Activated T-cell treated with anti-CD3 and anti-CD28 coated beads, Interleukin-2, amount 50 U/mL, for 24 hours (primary cell): ENCODE results near the gene NR1D2.
A peak's percentile ranks its signal among the peaks of the same experiment; 100 is the strongest.

Experiments
- DNase-seq: peaks from one replicate; pipeline ENCODE4 v3.0.0-alpha.2; 2020
- H3K27ac Mint-ChIP-seq: 2 replicates; pipeline ENCODE4 v1.8.0; 2020; ENCODE audit warnings: mild to moderate bottlenecking, mixed read lengths
- H3K27me3 Mint-ChIP-seq: 2 replicates; pipeline ENCODE4 v1.8.0; 2020; ENCODE audit warnings: mixed read lengths
- H3K36me3 Mint-ChIP-seq: 2 replicates; pipeline ENCODE4 v1.8.0; 2020; ENCODE audit warnings: low read depth, mixed read lengths
- H3K4me1 Mint-ChIP-seq: 2 replicates; pipeline ENCODE4 v1.8.0; 2020; ENCODE audit warnings: low read depth, mixed read lengths
- H3K4me3 Mint-ChIP-seq: 2 replicates; pipeline ENCODE4 v1.8.0; 2020; ENCODE audit warnings: mild to moderate bottlenecking, moderate library complexity, mixed read lengths
- H3K9me3 Mint-ChIP-seq: 2 replicates; pipeline ENCODE4 v1.8.0; 2020; ENCODE audit warnings: mixed read lengths

Gene NR1D2

GRCh38 chr3:23944007-23944783 is 891 bp upstream of the NR1D2 start:
- Mint-ChIP-seq H3K9me3 (no peaks in the 10 kb centered on the region), H3K4me1 (peaks cover 30% of the 10 kb centered on the region), H3K4me3 (peak overlapping the region; percentile 77), H3K27ac (peak overlapping the region; percentile 75), H3K36me3 (peaks cover 2% of the 10 kb centered on the region), H3K27me3 (peaks cover 7% of the 10 kb centered on the region)
- DNase-seq, result no peak

- H3K4me3 Mint-ChIP-seq, result peak overlapping the region; percentile 33
- DNase-seq, result no peak
- H3K27me3 Mint-ChIP-seq, result peaks cover 7% of the 10 kb centered on the region
- H3K36me3 Mint-ChIP-seq, result peaks cover 2% of the 10 kb centered on the region
- H3K4me1 Mint-ChIP-seq, result peaks cover 44% of the 10 kb centered on the region
- H3K27ac Mint-ChIP-seq, result peak overlapping the region; percentile 61
- H3K9me3 Mint-ChIP-seq, result no peaks in the 10 kb centered on the region
These were observed 502 bp downstream of the NR1D2 start for GRCh38 chr3:23945663-23945912.

GRCh38 chr3:23945913-23946687 is 1.0 kb downstream of the NR1D2 start:
- H3K9me3 Mint-ChIP-seq, result no peaks in the 10 kb centered on the region
- H3K27ac Mint-ChIP-seq, result peak overlapping the region; percentile 98
- peaks cover 7% of the 10 kb centered on the region for H3K27me3 Mint-ChIP-seq
- peaks cover 48% of the 10 kb centered on the region for H3K4me1 Mint-ChIP-seq
- H3K4me3 Mint-ChIP-seq, result peak overlapping the region; percentile 87
- DNase-seq, result peak; percentile 99
- H3K36me3 Mint-ChIP-seq, result peaks cover 2% of the 10 kb centered on the region

DNA sequence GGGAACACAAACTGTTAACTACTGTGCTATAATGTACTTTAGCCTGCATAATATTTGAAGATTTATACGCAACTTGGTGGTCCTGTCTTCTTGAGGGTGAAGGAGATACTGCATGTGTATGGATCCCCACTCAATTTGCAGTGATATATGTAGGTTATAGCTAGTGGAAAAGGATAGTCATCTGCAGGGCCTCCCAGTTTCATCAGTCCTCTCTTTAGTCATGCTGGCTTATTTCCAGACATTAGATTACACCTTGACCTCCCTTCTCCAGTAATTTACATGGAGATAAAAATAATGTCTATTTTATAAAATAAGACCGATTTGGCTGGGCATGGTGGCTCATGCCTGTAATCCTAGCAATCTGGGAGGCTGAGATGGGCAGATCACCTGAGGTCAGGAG is 3.7 kb downstream of the NR1D2 start:
- no peak overlapping the region for H3K27ac Mint-ChIP-seq
- no peaks in the 10 kb centered on the region for H3K9me3 Mint-ChIP-seq
- H3K27me3 Mint-ChIP-seq, result peaks cover 7% of the 10 kb centered on the region
- DNase-seq, result no peak
- peaks cover 70% of the 10 kb centered on the region for H3K4me1 Mint-ChIP-seq
- peaks cover 2% of the 10 kb centered on the region for H3K36me3 Mint-ChIP-seq
- H3K4me3 Mint-ChIP-seq, result no peak overlapping the region

DNA sequence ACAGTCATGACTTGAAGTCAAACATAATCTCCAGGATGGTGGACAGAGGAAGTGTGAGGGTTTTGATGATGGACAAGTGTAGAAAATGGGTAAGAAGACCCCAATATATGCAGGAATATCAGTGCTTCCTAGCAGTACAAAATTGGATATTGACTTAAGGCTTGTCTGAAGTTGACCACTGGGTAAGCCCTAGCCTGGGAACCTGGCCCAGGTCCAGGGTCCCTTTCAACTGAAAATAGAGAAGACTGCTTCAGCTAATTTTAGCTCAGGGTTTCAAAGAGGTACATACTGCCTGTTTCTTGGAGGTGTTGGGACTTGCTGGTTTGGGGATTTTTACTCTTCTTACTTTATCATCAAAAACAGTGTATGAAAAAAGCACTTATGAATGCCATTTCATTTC is 4.7 kb downstream of the NR1D2 start:
- Mint-ChIP-seq H3K4me1 (peaks cover 70% of the 10 kb centered on the region), H3K9me3 (no peaks in the 10 kb centered on the region), H3K27me3 (no peaks in the 10 kb centered on the region), H3K36me3 (peaks cover 6% of the 10 kb centered on the region), H3K4me3 (peak overlapping the region; percentile 55), H3K27ac (peak overlapping the region; percentile 71)
- DNase-seq, result no peak

DNA sequence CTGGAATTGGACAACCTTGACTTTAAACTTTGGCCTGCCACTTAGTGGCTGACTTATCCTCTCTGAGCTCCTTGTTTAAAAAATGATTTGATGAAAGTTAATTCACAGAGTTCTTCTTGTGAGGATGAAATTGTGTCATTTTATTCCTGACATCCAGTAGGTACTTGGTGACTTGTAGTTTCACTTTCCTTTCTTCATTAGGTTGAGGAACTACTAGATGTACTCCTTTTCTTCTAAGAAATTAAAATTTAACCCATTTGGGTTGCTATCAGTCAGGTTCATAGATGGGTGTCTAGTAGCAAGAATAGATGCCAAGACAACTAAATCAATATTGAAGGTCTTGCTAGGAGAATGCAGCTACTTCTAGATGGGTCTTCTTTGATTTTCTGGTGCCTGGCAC is 5.2 kb downstream of the NR1D2 start:
- peaks cover 70% of the 10 kb centered on the region for H3K4me1 Mint-ChIP-seq
- H3K27ac Mint-ChIP-seq, result peak overlapping the region; percentile 71
- H3K9me3 Mint-ChIP-seq, result no peaks in the 10 kb centered on the region
- H3K4me3 Mint-ChIP-seq, result peak overlapping the region; percentile 55
- no peak for DNase-seq
- H3K36me3 Mint-ChIP-seq, result peaks cover 11% of the 10 kb centered on the region
- no peaks in the 10 kb centered on the region for H3K27me3 Mint-ChIP-seq

GRCh38 chr3:23952646-23953045 is 7.6 kb downstream of the NR1D2 start:
- DNase-seq, result no peak
- Mint-ChIP-seq H3K9me3 (no peaks in the 10 kb centered on the region), H3K27ac (no peak overlapping the region), H3K36me3 (peaks cover 22% of the 10 kb centered on the region), H3K27me3 (no peaks in the 10 kb centered on the region), H3K4me3 (no peak overlapping the region), H3K4me1 (peaks cover 66% of the 10 kb centered on the region)

DNA sequence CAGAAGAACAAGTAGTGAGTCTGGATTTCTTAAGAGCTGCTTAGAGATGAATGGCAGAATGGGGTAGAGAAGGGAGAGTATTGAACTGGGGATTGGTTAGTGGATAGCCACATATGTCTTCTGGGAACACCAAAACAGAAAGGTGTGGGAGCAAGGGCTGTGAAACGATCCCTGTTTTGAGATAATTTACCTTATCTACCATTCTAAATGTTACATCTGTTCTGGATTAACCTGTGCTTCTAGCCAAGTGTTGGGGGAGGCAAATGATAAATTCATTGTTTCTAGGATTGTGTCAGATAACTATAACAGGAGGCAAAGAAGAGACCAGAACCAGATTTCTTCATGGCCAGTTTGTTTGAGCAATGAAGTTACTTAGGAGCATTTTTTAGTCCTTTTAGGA is 8.4 kb downstream of the NR1D2 start:
- no peak for DNase-seq
- Mint-ChIP-seq H3K4me3 (no peak overlapping the region), H3K4me1 (peaks cover 65% of the 10 kb centered on the region), H3K27ac (no peak overlapping the region), H3K27me3 (no peaks in the 10 kb centered on the region), H3K36me3 (peaks cover 27% of the 10 kb centered on the region), H3K9me3 (no peaks in the 10 kb centered on the region)

DNA sequence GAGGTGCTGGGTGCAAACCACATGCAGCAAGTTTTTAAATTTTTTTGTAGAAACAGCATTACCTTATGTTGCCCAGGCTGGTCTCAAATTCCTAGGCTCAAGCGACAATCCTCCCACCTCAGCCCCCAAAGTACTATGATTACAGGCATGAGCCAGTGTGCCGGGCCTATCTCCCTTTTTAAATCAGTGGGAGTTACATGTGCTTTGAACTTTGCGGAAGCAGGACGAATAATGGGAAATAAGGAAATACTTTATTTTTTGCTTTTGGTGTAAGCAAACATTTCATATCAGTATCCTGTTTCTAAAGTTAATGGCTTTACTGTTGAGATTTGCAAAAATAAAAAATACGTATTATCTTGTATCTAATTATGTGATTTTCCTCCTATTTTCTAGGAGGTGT is 9.1 kb downstream of the NR1D2 start:
- H3K36me3 Mint-ChIP-seq, result peaks cover 27% of the 10 kb centered on the region
- H3K9me3 Mint-ChIP-seq, result no peaks in the 10 kb centered on the region
- H3K4me3 Mint-ChIP-seq, result no peak overlapping the region
- H3K4me1 Mint-ChIP-seq, result peaks cover 65% of the 10 kb centered on the region
- no peaks in the 10 kb centered on the region for H3K27me3 Mint-ChIP-seq
- H3K27ac Mint-ChIP-seq, result no peak overlapping the region
- DNase-seq, result no peak

GRCh38 chr3:23956701-23957100 is 11.6 kb downstream of the NR1D2 start:
- H3K4me3 Mint-ChIP-seq, result no peak overlapping the region
- DNase-seq, result no peak
- H3K9me3 Mint-ChIP-seq, result no peaks in the 10 kb centered on the region
- H3K36me3 Mint-ChIP-seq, result peaks cover 47% of the 10 kb centered on the region
- no peak overlapping the region for H3K27ac Mint-ChIP-seq
- no peaks in the 10 kb centered on the region for H3K27me3 Mint-ChIP-seq
- peaks cover 52% of the 10 kb centered on the region for H3K4me1 Mint-ChIP-seq

GRCh38 chr3:23959135-23959900 is 14.2 kb downstream of the NR1D2 start:
- Mint-ChIP-seq H3K36me3 (peaks cover 72% of the 10 kb centered on the region), H3K9me3 (no peaks in the 10 kb centered on the region), H3K4me1 (peaks cover 39% of the 10 kb centered on the region), H3K27ac (peak overlapping the region; percentile 89), H3K27me3 (no peaks in the 10 kb centered on the region), H3K4me3 (peak overlapping the region; percentile 32)
- no peak for DNase-seq

- Mint-ChIP-seq H3K9me3 (no peaks in the 10 kb centered on the region), H3K27me3 (no peaks in the 10 kb centered on the region), H3K4me1 (peaks cover 39% of the 10 kb centered on the region), H3K27ac (peak overlapping the region; percentile 14), H3K36me3 (peaks cover 70% of the 10 kb centered on the region), H3K4me3 (no peak overlapping the region)
- no peak for DNase-seq
These were observed 15.6 kb downstream of the NR1D2 start for GRCh38 chr3:23960649-23961048.

DNA sequence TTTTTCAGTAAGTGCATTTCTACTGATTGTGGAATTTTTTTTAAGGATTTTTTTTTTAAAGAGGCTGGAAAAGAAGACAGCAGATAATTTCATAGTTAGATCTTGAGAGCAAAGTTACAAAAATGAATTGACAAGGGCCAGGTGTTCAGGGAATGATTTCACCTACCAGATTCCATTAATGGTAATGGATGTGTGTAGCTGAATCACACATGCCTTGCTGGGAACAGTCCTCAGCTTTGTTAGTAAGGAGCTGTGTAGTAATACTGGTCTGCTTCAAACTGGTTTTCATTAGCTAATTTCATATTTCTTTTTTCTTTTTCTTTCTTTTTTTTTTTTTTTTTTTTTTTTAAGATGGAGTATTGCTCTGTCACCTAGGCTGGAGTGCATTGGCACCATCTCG is 16.0 kb downstream of the NR1D2 start:
- peak overlapping the region; percentile 14 for H3K27ac Mint-ChIP-seq
- no peaks in the 10 kb centered on the region for H3K27me3 Mint-ChIP-seq
- peaks cover 36% of the 10 kb centered on the region for H3K4me1 Mint-ChIP-seq
- H3K9me3 Mint-ChIP-seq, result no peaks in the 10 kb centered on the region
- peaks cover 71% of the 10 kb centered on the region for H3K36me3 Mint-ChIP-seq
- no peak overlapping the region for H3K4me3 Mint-ChIP-seq
- no peak for DNase-seq

GRCh38 chr3:23961913-23962312 is 16.8 kb downstream of the NR1D2 start:
- peaks cover 69% of the 10 kb centered on the region for H3K36me3 Mint-ChIP-seq
- H3K4me1 Mint-ChIP-seq, result peaks cover 33% of the 10 kb centered on the region
- no peaks in the 10 kb centered on the region for H3K9me3 Mint-ChIP-seq
- no peak overlapping the region for H3K4me3 Mint-ChIP-seq
- H3K27me3 Mint-ChIP-seq, result no peaks in the 10 kb centered on the region
- H3K27ac Mint-ChIP-seq, result no peak overlapping the region
- no peak for DNase-seq
